H4 (cell line): ENCODE data around the gene MMAB. TPM values are rescaled to one million over a fixed set of nuclear protein-coding genes. Genes with fewer than 3 reads are reported as not detected.

ENCODE experiments used
- DNase-seq: peaks from one replicate; pipeline ENCODE4 v3.0.0-alpha.2; 2015; ENCODE audit warnings: low spot score
- total RNA-seq: library from RNA; depleted of rRNA; stranded (reverse); fragments of >200 nt; shearing (Covaris generic); gene quantifications from 2 replicates; pipeline ENCODE4 v1.2.3, GENCODE V29; 2014

Gene MMAB
- total RNA-seq, 1 experiment from 2014 or later: 33.0 TPM

- no peak for DNase-seq
Measured at GRCh38 chr12:109539508-109539907, 33.8 kb downstream of the MMAB start.

- DNase-seq: no peak
Measured at GRCh38 chr12:109538191-109538863, 35.0 kb downstream of the MMAB start.

DNA sequence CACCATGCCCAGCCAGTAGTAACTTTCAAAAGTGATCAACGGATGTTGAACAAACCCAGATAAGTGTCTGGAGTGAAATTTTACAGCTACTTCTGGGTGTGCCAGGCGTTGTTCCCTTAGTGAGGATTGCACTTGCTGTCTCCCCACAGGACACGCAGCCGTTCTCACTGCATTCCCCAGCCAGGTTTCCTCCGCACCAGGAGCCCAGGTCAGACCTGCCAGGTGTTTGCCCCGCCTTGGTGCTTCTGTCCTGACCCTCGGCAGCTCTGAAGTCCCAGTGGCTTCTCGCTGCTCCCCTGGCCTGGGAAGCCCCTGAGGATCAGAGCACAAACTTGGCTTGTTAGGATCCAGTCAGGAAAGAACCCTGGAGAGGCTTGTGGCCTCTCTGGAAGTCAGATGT is 36.2 kb downstream of the MMAB start:
- no peak for DNase-seq

- DNase-seq: no peak
Measured at GRCh38 chr12:109535863-109536250, 37.4 kb downstream of the MMAB start.

DNA sequence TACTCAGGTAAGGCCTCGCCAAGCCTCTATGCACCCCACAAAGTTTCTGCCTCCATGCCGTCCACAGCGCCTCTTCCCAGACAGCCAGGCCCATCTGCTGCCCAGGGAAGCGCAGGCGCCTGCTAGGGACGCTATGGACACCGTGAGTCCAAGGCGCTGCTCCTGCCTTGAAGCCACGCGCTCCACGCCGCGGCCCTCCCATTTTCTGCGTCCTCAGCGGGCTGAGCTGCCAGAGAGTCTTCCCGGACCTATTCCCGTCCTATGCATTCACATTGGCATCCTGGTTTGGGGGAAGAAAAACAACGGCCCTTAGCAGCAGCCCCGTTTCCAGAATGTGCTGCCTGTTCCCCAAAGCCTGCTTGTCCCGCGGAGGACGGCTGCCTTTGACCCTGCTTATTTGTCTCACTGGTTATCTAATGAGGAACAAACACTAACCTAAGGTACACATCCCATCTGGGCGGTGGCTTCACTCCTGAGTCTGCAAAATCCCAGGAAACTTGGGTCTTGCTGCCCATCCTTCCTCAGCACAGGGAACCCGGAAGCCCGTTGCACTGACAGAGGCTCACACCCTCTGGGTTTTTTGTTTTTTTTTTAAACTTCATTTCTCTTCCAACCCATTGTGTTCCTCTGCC is 38.0 kb downstream of the MMAB start:
- DNase-seq: no peak

- DNase-seq: no peak
Measured at GRCh38 chr12:109534456-109534855, 38.8 kb downstream of the MMAB start.

GRCh38 chr12:109533487-109533740 is 39.9 kb downstream of the MMAB start:
- no peak for DNase-seq

DNA sequence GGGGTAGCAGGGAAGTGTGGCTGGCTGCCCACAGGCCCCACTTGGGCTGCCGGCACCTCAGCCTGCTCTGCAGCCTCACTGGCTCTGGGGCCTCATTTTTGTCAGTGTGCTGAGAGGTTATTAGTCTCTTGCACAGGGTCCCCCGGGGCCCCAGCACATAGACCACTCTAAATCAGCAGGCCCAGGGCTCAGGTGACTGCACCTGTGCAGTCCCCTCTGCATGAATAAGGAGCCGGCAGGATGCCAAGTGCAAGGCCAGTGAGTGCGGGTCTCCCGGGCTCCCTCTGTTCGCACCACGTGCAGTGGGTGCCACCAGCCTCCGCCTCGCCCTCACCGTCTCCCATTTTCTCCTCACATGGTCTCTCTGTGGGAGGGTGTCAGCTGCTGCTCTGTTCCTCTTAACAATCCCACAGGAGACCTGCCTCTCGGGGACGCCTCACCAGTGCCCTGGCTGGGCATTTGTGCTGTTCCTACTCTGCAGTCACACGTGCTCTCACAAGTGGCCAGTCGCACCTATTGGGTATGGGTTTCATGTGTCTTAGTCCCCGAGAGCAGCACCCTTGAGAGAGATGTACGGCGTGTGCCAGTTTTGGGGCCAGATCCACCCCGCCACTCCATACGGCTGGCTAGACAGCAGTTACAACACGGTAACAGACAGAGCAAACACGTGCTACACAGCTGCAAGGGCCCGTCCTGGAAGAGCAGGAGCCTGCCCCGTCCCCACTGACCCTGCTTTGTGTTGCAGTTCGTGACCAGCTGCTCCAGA is 40.4 kb downstream of the MMAB start:
- no peak for DNase-seq

- no peak for DNase-seq
Measured at GRCh38 chr12:109531411-109531810, 41.9 kb downstream of the MMAB start.

DNA sequence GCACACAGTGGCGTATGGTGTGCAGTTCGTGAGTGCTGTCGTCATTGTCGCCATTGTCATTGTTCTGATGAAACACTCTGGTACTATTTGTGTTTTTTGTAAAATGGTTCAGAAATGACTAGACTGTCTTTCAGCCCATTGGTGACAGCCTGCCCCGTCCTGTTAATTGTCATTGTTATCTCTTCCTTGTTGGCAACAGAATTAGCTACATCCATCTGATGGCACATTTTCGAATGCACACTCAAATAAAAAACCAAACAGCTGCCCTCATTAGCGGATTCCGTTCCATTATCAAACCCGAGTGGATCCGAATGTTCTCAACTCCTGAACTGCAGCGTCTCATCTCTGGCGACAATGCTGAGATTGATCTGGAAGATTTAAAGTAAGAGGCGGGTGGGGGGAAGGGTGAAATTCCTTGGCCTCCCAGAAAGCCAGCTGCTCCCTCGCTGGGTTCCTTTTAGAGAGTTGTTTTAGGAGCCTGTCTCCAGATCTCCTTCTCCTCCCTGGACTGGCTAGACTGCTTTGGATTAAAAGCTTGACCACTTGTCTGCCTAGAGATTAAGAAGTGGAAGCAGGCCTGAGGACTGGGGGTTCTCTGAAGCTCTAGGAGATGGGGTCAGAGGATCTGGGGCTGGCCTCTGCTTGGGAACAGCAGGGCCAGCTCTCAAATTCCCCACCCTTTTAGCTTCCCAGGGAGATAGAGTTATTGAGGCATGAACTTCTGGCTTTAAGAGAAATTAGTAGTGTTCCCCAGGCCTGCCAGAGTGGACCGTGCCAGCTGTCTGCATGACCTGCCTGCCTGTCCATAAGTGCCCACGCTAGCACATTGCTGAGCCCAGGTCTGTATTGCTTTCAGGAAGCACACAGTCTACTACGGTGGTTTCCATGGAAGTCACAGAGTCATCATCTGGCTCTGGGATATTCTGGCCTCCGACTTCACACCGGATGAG is 43.3 kb downstream of the MMAB start:
- no peak for DNase-seq

DNA sequence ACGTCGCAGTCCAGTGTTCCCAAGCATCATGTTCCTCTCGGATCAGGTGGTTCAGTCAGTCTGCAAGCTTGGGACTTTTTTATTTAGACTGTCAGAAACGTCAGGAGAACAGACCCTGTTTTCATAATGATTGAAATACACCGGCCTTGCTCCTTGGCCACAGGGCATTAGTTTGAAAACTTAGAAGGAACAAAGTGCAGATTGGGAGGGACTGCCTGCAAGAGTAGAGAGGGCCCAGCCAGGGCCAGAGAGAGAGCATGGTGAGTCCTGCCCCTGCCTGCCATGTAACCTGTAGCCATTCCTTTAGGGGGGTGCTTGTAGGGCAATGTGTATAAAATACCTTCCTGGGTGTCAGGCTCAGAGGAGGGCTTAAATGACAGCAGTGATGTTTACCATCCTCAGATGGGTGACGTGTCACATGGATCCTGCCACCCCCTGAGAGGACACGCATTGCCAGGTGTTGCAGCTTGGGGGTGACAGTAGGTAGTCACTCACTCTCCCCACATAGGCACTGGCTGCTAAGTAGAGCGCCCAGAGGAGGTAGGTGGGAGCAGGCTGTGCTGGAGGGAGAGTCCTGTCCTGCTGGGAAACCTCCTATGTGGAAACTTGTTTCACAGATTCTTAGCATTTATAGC is 45.7 kb downstream of the MMAB start:
- DNase-seq: no peak

- no peak for DNase-seq
Measured at GRCh38 chr12:109525279-109525585, 48.1 kb downstream of the MMAB start.

- DNase-seq: no peak
Measured at GRCh38 chr12:109524466-109525278, 48.6 kb downstream of the MMAB start.

DNA sequence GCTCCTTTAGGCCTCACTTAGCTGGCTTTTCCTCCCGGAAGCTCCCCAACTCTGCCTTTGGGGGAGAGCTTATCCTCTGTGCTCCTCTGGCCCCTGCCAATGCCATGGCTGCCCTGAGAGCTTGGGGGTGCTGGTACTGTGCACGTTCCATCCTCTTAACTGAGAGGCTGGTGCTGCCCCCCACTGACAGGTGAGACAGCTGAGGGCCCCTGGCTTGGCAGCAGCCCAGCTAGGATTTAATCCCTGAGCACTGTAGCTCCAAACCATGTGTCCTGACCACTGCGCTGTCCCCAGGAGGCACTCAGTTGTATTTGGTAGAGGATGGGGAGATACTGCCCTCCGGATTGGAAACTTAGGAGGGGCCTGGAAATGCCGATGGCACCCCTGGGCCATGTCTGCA is 49.8 kb downstream of the MMAB start:
- no peak for DNase-seq

DNA sequence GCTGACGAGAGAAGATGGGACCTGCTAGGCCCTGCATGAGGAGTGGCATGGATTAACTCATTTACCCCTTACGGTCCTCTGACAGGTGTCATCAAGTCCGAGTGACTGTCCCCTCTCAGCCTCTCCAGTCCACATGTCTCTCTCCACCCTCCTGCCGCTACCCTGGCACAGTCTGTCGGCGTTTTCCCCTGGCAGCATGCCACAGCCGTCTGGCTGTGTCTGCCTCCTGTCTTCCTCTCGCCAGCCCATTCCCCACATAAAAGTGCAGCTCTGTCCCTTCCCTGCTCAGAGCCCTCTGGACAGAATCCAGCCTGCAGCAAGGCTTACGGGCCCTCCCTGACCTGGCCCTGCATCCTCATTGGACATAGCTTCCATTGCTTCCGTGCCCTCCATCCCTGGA is 50.2 kb downstream of the MMAB start:
- DNase-seq: no peak

DNA sequence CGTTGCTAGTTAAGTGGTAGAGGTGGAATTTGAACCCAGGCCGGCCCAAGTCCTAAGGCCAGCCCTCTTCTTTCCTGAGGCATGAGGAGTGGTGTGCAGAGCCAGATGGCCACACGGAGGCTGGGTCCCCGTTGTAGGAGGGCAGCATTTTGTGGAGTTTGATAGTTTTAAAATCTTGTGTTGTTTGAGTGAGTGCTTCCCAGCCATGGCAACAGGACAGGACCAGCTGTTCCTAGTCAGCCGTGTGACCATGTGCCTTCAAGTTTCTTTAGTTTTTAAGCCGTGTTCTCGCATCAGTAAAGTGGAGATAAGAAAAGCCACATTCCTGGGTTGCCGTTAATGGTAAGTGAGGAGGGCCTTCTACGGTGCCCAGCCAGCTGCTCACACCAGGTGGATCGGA is 51.5 kb downstream of the MMAB start:
- DNase-seq: no peak

- no peak for DNase-seq
Measured at GRCh38 chr12:109519787-109520186, 53.5 kb downstream of the MMAB start.

- peak; percentile 46 for DNase-seq
Measured at GRCh38 chr12:109518820-109519665, 54.3 kb downstream of the MMAB start.

DNA sequence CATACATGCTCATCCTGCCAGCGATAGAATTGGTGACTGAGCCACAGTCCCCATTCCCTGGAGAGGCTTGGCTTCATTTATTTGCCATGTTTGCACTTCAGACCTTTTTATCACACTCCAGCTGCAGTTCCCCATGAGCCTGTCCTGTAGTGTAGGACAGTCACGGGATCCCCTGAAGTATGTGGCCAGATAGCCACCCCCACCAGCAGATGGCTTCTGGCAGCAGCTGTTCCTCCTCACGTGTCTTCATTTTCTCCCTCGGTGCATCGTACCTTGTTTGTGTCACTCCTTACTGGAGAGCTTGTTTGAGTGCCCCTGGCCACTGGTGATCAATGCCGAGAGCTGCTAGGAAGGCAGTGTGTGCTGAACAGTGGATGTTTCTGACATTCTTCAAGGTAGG is 55.7 kb downstream of the MMAB start:
- DNase-seq: no peak

GRCh38 chr12:109513977-109514376 is 59.3 kb downstream of the MMAB start:
- DNase-seq: no peak
